K562 (cell line): Measurements from ENCODE around the gene HEXD. TPM values are rescaled to one million over a fixed set of nuclear protein-coding genes. Genes with fewer than 3 reads are reported as not detected.

Source experiments
- DNMT1 ChIP-seq: fragments of 450-650 bp; IDR thresholded peaks from 2 replicates; pipeline ENCODE4 v1.6.1; 2016; ENCODE audit warnings: antibody characterized with exemption, mild to moderate bottlenecking
- ETS2 ChIP-seq: IDR thresholded peaks from 2 replicates; pipeline ENCODE4 v1.6.1; 2016; ENCODE audit warnings: borderline replicate concordance, missing genetic modification characterization, mild to moderate bottlenecking, moderate library complexity, missing compliant biosample characterization; ENCODE audit not compliant: poor library complexity, severe bottlenecking
- MBD2 ChIP-seq: sonication (generic); IDR thresholded peaks from 2 replicates; pipeline ENCODE4 v1.6.1; 2016; ENCODE audit warnings: low read depth, borderline replicate concordance
- POLR2G ChIP-seq: fragments of 200-400 bp; formaldehyde crosslinking; IDR thresholded peaks from 2 replicates; pipeline ENCODE4 v1.6.1; 2017; ENCODE audit warnings: low read depth, mild to moderate bottlenecking, antibody characterized with exemption, low read length, moderate library complexity
- SOX6 ChIP-seq: fragments of 450-650 bp; IDR thresholded peaks from 2 replicates; pipeline ENCODE4 v1.6.1; 2014; ENCODE audit warnings: mild to moderate bottlenecking
- U2AF1 ChIP-seq: fragments of 200-400 bp; formaldehyde crosslinking; optimal IDR thresholded peaks from 2 replicates; pipeline ENCODE3; 2017; ENCODE audit warnings: mild to moderate bottlenecking, low read depth, low read length, moderate library complexity
- ZC3H11A ChIP-seq: IDR thresholded peaks from 2 replicates; pipeline ENCODE4 v1.6.1; 2012; ENCODE audit warnings: low read depth, low read length, improper control_type of control experiment
- ZMIZ1 ChIP-seq, 2 experiments: fragments of 150-350 bp in 1 of 2; IDR thresholded peaks; 2 replicates each; pipeline ENCODE4 v1.6.1; 2012 to 2016; ENCODE audit warnings: low read depth in 2 of 2, low read length in 2 of 2, mild to moderate bottlenecking in 1 of 2, moderate library complexity in 1 of 2
- ZNF23 ChIP-seq: fragments of 250-450 bp; sonication (Bioruptor Pico); IDR thresholded peaks from 2 replicates; pipeline ENCODE4 v1.4.0; 2020; ENCODE audit warnings: mild to moderate bottlenecking
- ZNF354B ChIP-seq: fragments of 250-450 bp; sonication (Bioruptor Pico); IDR thresholded peaks from 2 replicates; pipeline ENCODE4 v1.4.0; 2020
- polyA plus RNA-seq, 8 experiments: library from polyadenylated mRNA; depleted of rRNA in 4 of 8; stranded (reverse) in 5 of 8; unstranded in 3 of 8; fragments of >200 nt; fragmentation: Nextera tagmentation in 2 of 8; fragmentation: Illumina TruSeq in 1 of 8; extraction: Ambion mirVana in 2 of 8; extraction: Trizol in 1 of 8; gene quantifications; 2 replicates each; pipeline versions ENCODE4 v1.2.1 to v1.2.3, GENCODE V29; 2011 to 2014; ENCODE audit warnings: inconsistent platforms in 1 of 8, missing spikeins in 1 of 8
- total RNA-seq, 7 experiments: library from RNA; depleted of rRNA in 6 of 7; stranded (reverse); fragments of >200 nt in 6 of 7; fragmentation: Illumina TruSeq in 2 of 7; extraction: Trizol in 2 of 7; gene quantifications; 2 replicates each; pipeline versions ENCODE4 v1.2.1 to v1.2.3, GENCODE V29; 2011 to 2021; ENCODE audit warnings: low replicate concordance in 1 of 7

HEXD gene
- total and polyA plus RNA-seq, 9 of the 15 experiments (the other 6 are each of a cell fraction or from before 2014, with no cell fraction given): 1.0 to 25.3 (median 10.0) TPM

GRCh38 chr17:82400830-82401229, 17.3 kb upstream of the HEXD start (continued):
- TF ChIP-seq ZNF23 (CRISPR knock-in tag) (no peak), ZMIZ1 (IDR thresholded peaks at IDR 0.05; ENCODE audit: low read depth in 2 of 2, low read length in 2 of 2) (no peak), POLR2G (no peak), ZNF354B (CRISPR knock-in tag) (no peak), ZC3H11A (no peak), MBD2 (no peak), U2AF1 (no peak), DNMT1 (no peak), ETS2 (tag) (no peak), SOX6 (no peak)
